HFFc6 (cell line): ENCODE measurements around the gene ADGRV1. TPM values are rescaled to one million over a fixed set of nuclear protein-coding genes. Genes with fewer than 3 reads are reported as not detected.
"Not testable (repeated sequence)": the region's sequence is repeated elsewhere in the genome, so short reads cannot be mapped to it uniquely, and the experiment has no call there.

Experiments used
- DNase-seq: peaks from one replicate; pipeline ENCODE4 v3.0.0-alpha.2; 2018
- H3K27ac Mint-ChIP-seq: 2 replicates; pipeline ENCODE4 v1.8.0; 2020; ENCODE audit warnings: mild to moderate bottlenecking, mixed read lengths
- H3K27me3 Mint-ChIP-seq: 2 replicates; pipeline ENCODE4 v1.8.0; 2021; ENCODE audit warnings: mild to moderate bottlenecking, moderate library complexity, mixed read lengths; ENCODE audit not compliant: insufficient read depth
- H3K36me3 Mint-ChIP-seq: 2 replicates; pipeline ENCODE4 v1.8.0; 2021; ENCODE audit warnings: low read depth, mixed read lengths
- H3K4me1 Mint-ChIP-seq: 2 replicates; pipeline ENCODE4 v1.8.0; 2020; ENCODE audit warnings: low read depth, mixed read lengths
- H3K4me3 Mint-ChIP-seq: 2 replicates; pipeline ENCODE4 v1.8.0; 2020; ENCODE audit warnings: mild to moderate bottlenecking, moderate library complexity, mixed read lengths
- H3K9me3 Mint-ChIP-seq: 2 replicates; pipeline ENCODE4 v1.8.0; 2020; ENCODE audit warnings: mild to moderate bottlenecking, mixed read lengths
- CTCF ChIP-seq: fragments of 200-600 bp; sonication (generic); IDR thresholded peaks from 2 replicates; pipeline ENCODE4 v1.5.0; 2021; ENCODE audit warnings: antibody characterized with exemption, mild to moderate bottlenecking
- total RNA-seq, 6 experiments: library from RNA; stranded (reverse); fragmentation: NEBNext Ultra II Directional; extraction: Animal tissue kit (Norgen Biotek cat#: 25700); gene quantifications; 2 replicates in 1 of 6; 3 replicates in 5 of 6; pipeline ENCODE4 v1.2.3, GENCODE V29; 2021

The ADGRV1 gene
- total RNA-seq, 6 experiments from 2014 or later, result not detected

GRCh38 chr5:90834711-90835110 lies 276.1 kb downstream of the ADGRV1 start:
- no peak overlapping the region for H3K27ac Mint-ChIP-seq
- no peaks in the 10 kb centered on the region for H3K27me3 Mint-ChIP-seq
- DNase-seq, result no peak
- no peaks in the 10 kb centered on the region for H3K4me1 Mint-ChIP-seq
- 0 out of 2 replicates have a peak, but pooled peaks cover 5% of the 10 kb centered on the region for H3K36me3 Mint-ChIP-seq
- no peak overlapping the region for H3K4me3 Mint-ChIP-seq
- no peak for TF ChIP-seq CTCF
- peaks cover 7% of the 10 kb centered on the region for H3K9me3 Mint-ChIP-seq

GRCh38 chr5:90843443-90843842 lies 284.8 kb downstream of the ADGRV1 start:
- no peaks in the 10 kb centered on the region for H3K36me3 Mint-ChIP-seq
- H3K27me3 Mint-ChIP-seq, result no peaks in the 10 kb centered on the region
- TF ChIP-seq CTCF, result no peak
- H3K27ac Mint-ChIP-seq, result no peak overlapping the region
- no peaks in the 10 kb centered on the region for H3K4me1 Mint-ChIP-seq
- peaks cover 7% of the 10 kb centered on the region for H3K9me3 Mint-ChIP-seq
- no peak overlapping the region for H3K4me3 Mint-ChIP-seq
- DNase-seq, result no peak

- Mint-ChIP-seq H3K27ac (no peak overlapping the region), H3K27me3 (no peaks in the 10 kb centered on the region), H3K4me1 (no peaks in the 10 kb centered on the region), H3K36me3 (no peaks in the 10 kb centered on the region), H3K9me3 (peaks cover 5% of the 10 kb centered on the region; the same call in 1 of the 2 replicates), H3K4me3 (no peak overlapping the region)
- TF ChIP-seq CTCF, result no peak
- no peak for DNase-seq
Observed at GRCh38 chr5:90844931-90845330, 286.3 kb downstream of the ADGRV1 start.

GRCh38 chr5:90845723-90846554 lies 287.3 kb downstream of the ADGRV1 start:
- Mint-ChIP-seq H3K9me3 (no peaks in the 10 kb centered on the region), H3K27ac (no peak overlapping the region), H3K36me3 (no peaks in the 10 kb centered on the region), H3K27me3 (no peaks in the 10 kb centered on the region), H3K4me3 (no peak overlapping the region), H3K4me1 (no peaks in the 10 kb centered on the region)
- TF ChIP-seq CTCF, result no peak
- DNase-seq, result no peak

GRCh38 chr5:90847606-90848005 lies 289.0 kb downstream of the ADGRV1 start:
- not testable (repeated sequence) for H3K4me3 Mint-ChIP-seq, H3K27ac Mint-ChIP-seq

GRCh38 chr5:90849939-90850338 lies 291.3 kb downstream of the ADGRV1 start:
- H3K4me1 Mint-ChIP-seq, result no peaks in the 10 kb centered on the region
- no peaks in the 10 kb centered on the region for H3K36me3 Mint-ChIP-seq
- no peak for TF ChIP-seq CTCF
- no peak for DNase-seq
- no peak overlapping the region for H3K4me3 Mint-ChIP-seq
- H3K27ac Mint-ChIP-seq, result no peak overlapping the region
- H3K27me3 Mint-ChIP-seq, result no peaks in the 10 kb centered on the region
- H3K9me3 Mint-ChIP-seq, result no peaks in the 10 kb centered on the region

More at GRCh38 chr5:90847606-90848005, 289.0 kb downstream of the ADGRV1 start:
- H3K27me3 Mint-ChIP-seq, H3K9me3 Mint-ChIP-seq, H3K36me3 Mint-ChIP-seq, H3K4me1 Mint-ChIP-seq, DNase-seq: not testable (repeated sequence)
